HG03159 (cell line): ENCODE results near the gene LPAR3.

ENCODE experiments used
- ATAC-seq: cut with Tn5 transposase; IDR thresholded peaks from one replicate; pipeline ENCODE4 v1.9.1; 2021; ENCODE audit warnings: mild to moderate bottlenecking, moderate library complexity; ENCODE audit not compliant: unreplicated experiment

The LPAR3 gene

GRCh38 chr1:84833194-84833593 is 59.8 kb downstream of the LPAR3 start:
- ATAC-seq = no peak

GRCh38 chr1:84830136-84830535 is 62.9 kb downstream of the LPAR3 start:
- ATAC-seq = no peak

- ATAC-seq = no peak
These were observed 65.0 kb downstream of the LPAR3 start for GRCh38 chr1:84827976-84828375.

GRCh38 chr1:84827555-84827954 is 65.5 kb downstream of the LPAR3 start:
- no peak for ATAC-seq

GRCh38 chr1:84825161-84825560 is 67.8 kb downstream of the LPAR3 start:
- no peak for ATAC-seq

- ATAC-seq = no peak
These were observed 69.0 kb downstream of the LPAR3 start for GRCh38 chr1:84823991-84824390.

- no peak for ATAC-seq
These were observed 69.5 kb downstream of the LPAR3 start for GRCh38 chr1:84823511-84823910.

GRCh38 chr1:84810343-84810742 is 82.7 kb downstream of the LPAR3 start:
- no peak for ATAC-seq

GRCh38 chr1:84809023-84809422 is 84.0 kb downstream of the LPAR3 start:
- no peak for ATAC-seq

GRCh38 chr1:84803604-84804003 is 89.4 kb downstream of the LPAR3 start:
- no peak for ATAC-seq

GRCh38 chr1:84802567-84803232 is 90.3 kb downstream of the LPAR3 start:
- ATAC-seq = no peak

- no peak for ATAC-seq
These were observed 92.6 kb downstream of the LPAR3 start for GRCh38 chr1:84800090-84801073.

- ATAC-seq = no peak
These were observed 95.4 kb downstream of the LPAR3 start for GRCh38 chr1:84797603-84798002.

- ATAC-seq = no peak
These were observed 96.9 kb downstream of the LPAR3 start for GRCh38 chr1:84795966-84796600.

- ATAC-seq = no peak
These were observed 97.8 kb downstream of the LPAR3 start for GRCh38 chr1:84795213-84795612.

- ATAC-seq = no peak
These were observed 100.6 kb downstream of the LPAR3 start for GRCh38 chr1:84792421-84792820.

- ATAC-seq = no peak
These were observed 104.0 kb downstream of the LPAR3 start for GRCh38 chr1:84789014-84789413.

- no peak for ATAC-seq
These were observed 107.6 kb downstream of the LPAR3 start for GRCh38 chr1:84785271-84786036.

GRCh38 chr1:84782881-84783280 is 110.1 kb downstream of the LPAR3 start:
- ATAC-seq = no peak

GRCh38 chr1:84781946-84782771 is 110.8 kb downstream of the LPAR3 start:
- peak; percentile 88 for ATAC-seq
